HepG2 (cell line): ENCODE measurements around the gene PPM1M. TPM values are rescaled to one million over a fixed set of nuclear protein-coding genes. Genes with fewer than 3 reads are reported as not detected.
A peak's percentile ranks its signal among the peaks of the same experiment; 100 is the strongest.

Experiments used
- ARID5B ChIP-seq: IDR thresholded peaks from 2 replicates; pipeline ENCODE4 v1.4.0; 2020; ENCODE audit warnings: mild to moderate bottlenecking, missing genetic modification reagents
- CTCF ChIP-seq: sonication (generic); formaldehyde crosslinking; IDR thresholded peaks from 2 replicates; pipeline ENCODE4 v1.5.0; 2020; ENCODE audit warnings: mild to moderate bottlenecking, missing genetic modification reagents, moderate library complexity
- HNF4A ChIP-seq: sonication (generic); formaldehyde crosslinking; IDR thresholded peaks from 2 replicates; pipeline ENCODE4 v1.4.0; 2020; ENCODE audit warnings: missing genetic modification reagents
- KDM2A ChIP-seq: sonication (generic); formaldehyde crosslinking; IDR thresholded peaks from 2 replicates; pipeline ENCODE4 v1.4.0; 2020; ENCODE audit warnings: low read depth, missing genetic modification reagents, borderline replicate concordance
- MBD4 ChIP-seq: IDR thresholded peaks from 2 replicates; pipeline ENCODE4 v1.6.1; 2012; ENCODE audit warnings: low read length, inconsistent platforms, borderline replicate concordance
- PAF1 ChIP-seq: IDR thresholded peaks from 2 replicates; pipeline ENCODE4 v1.6.1; 2016; ENCODE audit warnings: missing genetic modification reagents, missing compliant biosample characterization
- PHF5A ChIP-seq: IDR thresholded peaks from one replicate; pipeline ENCODE4 v1.6.1; 2018; ENCODE audit warnings: low read depth, missing genetic modification reagents; ENCODE audit not compliant: unreplicated experiment
- PTBP1 ChIP-seq: fragments of 200-400 bp; formaldehyde crosslinking; IDR thresholded peaks from 2 replicates; pipeline ENCODE4 v1.6.1; 2018; ENCODE audit warnings: low read length, low read depth; ENCODE audit not compliant: poor library complexity, severe bottlenecking
- RORA ChIP-seq: sonication (generic); formaldehyde crosslinking; IDR thresholded peaks from 2 replicates; pipeline ENCODE4 v1.5.0; 2020; ENCODE audit warnings: mild to moderate bottlenecking, missing genetic modification reagents, moderate library complexity
- SALL2 ChIP-seq: sonication (generic); formaldehyde crosslinking; IDR thresholded peaks from 2 replicates; pipeline ENCODE4 v1.8.1; 2023; ENCODE audit warnings: mild to moderate bottlenecking, missing genetic modification reagents, inconsistent platforms
- STAG1 ChIP-seq: sonication (generic); formaldehyde crosslinking; IDR thresholded peaks from 2 replicates; pipeline ENCODE4 v1.4.0; 2020; ENCODE audit warnings: missing genetic modification reagents
- ZFP1 ChIP-seq: IDR thresholded peaks from 2 replicates; pipeline ENCODE4 v1.6.1; 2016
- ZNF263 ChIP-seq: sonication (generic); formaldehyde crosslinking; IDR thresholded peaks from 2 replicates; pipeline ENCODE4 v1.4.0; 2020; ENCODE audit warnings: missing genetic modification reagents
- ZNF292 ChIP-seq: sonication (generic); formaldehyde crosslinking; IDR thresholded peaks from 2 replicates; pipeline ENCODE4 v1.8.1; 2022; ENCODE audit warnings: mild to moderate bottlenecking, low read depth, missing genetic modification reagents, borderline replicate concordance
- ZNF431 ChIP-seq: sonication (generic); formaldehyde crosslinking; IDR thresholded peaks from 2 replicates; pipeline ENCODE4 v1.9.0; 2022; ENCODE audit warnings: missing genetic modification reagents, low read depth, mild to moderate bottlenecking, borderline replicate concordance
- ZNF564 ChIP-seq: sonication (generic); formaldehyde crosslinking; IDR thresholded peaks from 2 replicates; pipeline ENCODE4 v1.8.1; 2023; ENCODE audit warnings: mild to moderate bottlenecking, missing genetic modification reagents
- ZNF605 ChIP-seq: sonication (generic); formaldehyde crosslinking; IDR thresholded peaks from 2 replicates; pipeline ENCODE4 v1.8.0; 2022; ENCODE audit warnings: mild to moderate bottlenecking, missing genetic modification reagents
- ZNF616 ChIP-seq: sonication (generic); formaldehyde crosslinking; IDR thresholded peaks from 2 replicates; pipeline ENCODE4 v1.5.0; 2020; ENCODE audit warnings: low read depth, mild to moderate bottlenecking, missing genetic modification reagents
- ZNF781 ChIP-seq: sonication (generic); formaldehyde crosslinking; IDR thresholded peaks from 2 replicates; pipeline ENCODE4 v1.5.1; 2020; ENCODE audit warnings: borderline replicate concordance, mild to moderate bottlenecking, missing genetic modification reagents; ENCODE audit errors: not compliant biosample characterization
- polyA plus RNA-seq, 8 experiments: library from polyadenylated mRNA; depleted of rRNA in 3 of 8; stranded (reverse) in 7 of 8; unstranded in 1 of 8; fragments of >200 nt; fragmentation: Illumina TruSeq in 4 of 8; extraction: Trizol in 4 of 8; gene quantifications; 2 replicates each; pipeline versions ENCODE4 v1.2.1 to v1.2.3, GENCODE V29; 2011 to 2016; ENCODE audit warnings: low read depth in 4 of 8, missing spikeins in 1 of 8, mixed read lengths in 1 of 8; ENCODE audit not compliant: insufficient read depth in 1 of 8
- total RNA-seq, 5 experiments: library from RNA; depleted of rRNA; stranded (reverse); fragments of >200 nt; fragmentation: Illumina TruSeq; extraction: Trizol; gene quantifications; 2 replicates each; pipeline ENCODE4 v1.2.3, GENCODE V29; 2016; ENCODE audit warnings: low read depth in 1 of 5
- TF ChIP-seq, protein P1 (sequence below): sonication (generic); formaldehyde crosslinking; IDR thresholded peaks from 2 replicates; pipeline ENCODE4 v1.4.0; 2020; ENCODE audit warnings: mild to moderate bottlenecking, missing genetic modification reagents
- TF ChIP-seq, protein P2 (sequence below): IDR thresholded peaks from 2 replicates; pipeline ENCODE4 v1.6.1; 2018; ENCODE audit warnings: missing genetic modification reagents, mild to moderate bottlenecking, missing compliant biosample characterization
- TF ChIP-seq, protein P3 (sequence below): sonication (generic); formaldehyde crosslinking; IDR thresholded peaks from 2 replicates; pipeline ENCODE4 v1.4.0; 2020; ENCODE audit warnings: low read depth, mild to moderate bottlenecking, missing genetic modification reagents

The PPM1M gene
- total and polyA plus RNA-seq, 2 of the 13 experiments (the other 11 are each of a cell fraction or from before 2014, with no cell fraction given) = 2.5 to 5.9 TPM

DNA sequence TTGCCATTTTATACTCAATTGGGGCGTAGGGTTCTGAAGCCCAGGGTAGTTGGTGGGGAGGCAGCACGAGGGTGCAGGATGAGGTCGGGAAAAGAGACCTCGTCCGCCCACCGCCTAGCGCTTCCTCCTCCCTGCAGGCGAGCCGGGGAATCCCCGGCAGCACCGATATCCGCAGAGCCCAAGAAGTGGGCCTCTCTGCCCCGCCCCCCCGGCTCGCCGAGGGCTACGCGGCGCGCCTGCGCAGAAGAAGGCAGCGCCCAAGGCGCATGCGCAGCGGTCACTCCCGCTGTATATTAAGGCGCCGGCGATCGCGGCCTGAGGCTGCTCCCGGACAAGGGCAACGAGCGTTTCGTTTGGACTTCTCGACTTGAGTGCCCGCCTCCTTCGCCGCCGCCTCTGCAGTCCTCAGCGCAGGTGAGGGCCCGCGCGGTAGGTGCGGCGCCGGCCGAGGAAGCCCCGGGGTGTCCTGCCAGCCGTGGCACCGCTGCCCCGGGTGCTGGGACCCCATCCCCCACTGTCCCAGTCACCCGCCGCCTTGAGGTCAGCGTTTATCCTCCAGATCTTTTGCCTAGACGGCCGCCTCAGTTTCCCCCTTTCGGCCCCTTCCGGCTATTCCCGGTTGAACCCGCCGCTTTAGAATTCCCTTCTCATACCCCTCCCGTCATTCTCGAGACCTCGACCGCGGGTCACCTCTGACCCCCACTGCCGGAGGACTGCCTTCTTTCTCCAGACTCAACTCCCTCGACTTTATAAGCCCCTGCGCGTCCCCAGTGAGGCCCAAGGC lies 47.5 kb upstream of the PPM1M start, which contains the start of gene ALAS1 (continued):
- TF ChIP-seq ZFP1 (no peak), KDM2A (peak; percentile 91), ZNF616 (CRISPR knock-in tag) (no peak), MBD4 (no peak), RORA (CRISPR knock-in tag) (no peak), CTCF (CRISPR knock-in tag) (no peak; the same call in 1 of the 2 replicates), HNF4A (CRISPR knock-in tag) (0 out of 2 replicates have a peak, but pooled peaks have one; percentile 5), PTBP1 (no peak), SALL2 (CRISPR knock-in tag) (peak; percentile 87), STAG1 (CRISPR knock-in tag) (no peak), ZNF263 (CRISPR knock-in tag) (peak; percentile 73), ZNF605 (CRISPR knock-in tag) (no peak), ZNF431 (no peak), PHF5A (no peak), ZNF781 (CRISPR knock-in tag) (peak; percentile 74), ZNF292 (CRISPR knock-in tag) (peak; percentile 99), ARID5B (CRISPR knock-in tag) (no peak), PAF1 (CRISPR knock-in tag) (no peak), ZNF564 (CRISPR knock-in tag) (no peak)
- TF ChIP-seq, protein P1, sequence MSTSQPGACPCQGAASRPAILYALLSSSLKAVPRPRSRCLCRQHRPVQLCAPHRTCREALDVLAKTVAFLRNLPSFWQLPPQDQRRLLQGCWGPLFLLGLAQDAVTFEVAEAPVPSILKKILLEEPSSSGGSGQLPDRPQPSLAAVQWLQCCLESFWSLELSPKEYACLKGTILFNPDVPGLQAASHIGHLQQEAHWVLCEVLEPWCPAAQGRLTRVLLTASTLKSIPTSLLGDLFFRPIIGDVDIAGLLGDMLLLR = no peak
- TF ChIP-seq, protein P2, sequence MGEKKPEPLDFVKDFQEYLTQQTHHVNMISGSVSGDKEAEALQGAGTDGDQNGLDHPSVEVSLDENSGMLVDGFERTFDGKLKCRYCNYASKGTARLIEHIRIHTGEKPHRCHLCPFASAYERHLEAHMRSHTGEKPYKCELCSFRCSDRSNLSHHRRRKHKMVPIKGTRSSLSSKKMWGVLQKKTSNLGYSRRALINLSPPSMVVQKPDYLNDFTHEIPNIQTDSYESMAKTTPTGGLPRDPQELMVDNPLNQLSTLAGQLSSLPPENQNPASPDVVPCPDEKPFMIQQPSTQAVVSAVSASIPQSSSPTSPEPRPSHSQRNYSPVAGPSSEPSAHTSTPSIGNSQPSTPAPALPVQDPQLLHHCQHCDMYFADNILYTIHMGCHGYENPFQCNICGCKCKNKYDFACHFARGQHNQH = no peak
- TF ChIP-seq, protein P3, sequence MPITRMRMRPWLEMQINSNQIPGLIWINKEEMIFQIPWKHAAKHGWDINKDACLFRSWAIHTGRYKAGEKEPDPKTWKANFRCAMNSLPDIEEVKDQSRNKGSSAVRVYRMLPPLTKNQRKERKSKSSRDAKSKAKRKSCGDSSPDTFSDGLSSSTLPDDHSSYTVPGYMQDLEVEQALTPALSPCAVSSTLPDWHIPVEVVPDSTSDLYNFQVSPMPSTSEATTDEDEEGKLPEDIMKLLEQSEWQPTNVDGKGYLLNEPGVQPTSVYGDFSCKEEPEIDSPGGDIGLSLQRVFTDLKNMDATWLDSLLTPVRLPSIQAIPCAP (CRISPR knock-in tag) = no peak
